ENCODE results near the gene RAB23. TPM values are rescaled to one million over a fixed set of nuclear protein-coding genes. Genes with fewer than 3 reads are reported as not detected.

Gene RAB23
- polyA plus RNA-seq, 1 experiment, result 62.1 TPM

DNA sequence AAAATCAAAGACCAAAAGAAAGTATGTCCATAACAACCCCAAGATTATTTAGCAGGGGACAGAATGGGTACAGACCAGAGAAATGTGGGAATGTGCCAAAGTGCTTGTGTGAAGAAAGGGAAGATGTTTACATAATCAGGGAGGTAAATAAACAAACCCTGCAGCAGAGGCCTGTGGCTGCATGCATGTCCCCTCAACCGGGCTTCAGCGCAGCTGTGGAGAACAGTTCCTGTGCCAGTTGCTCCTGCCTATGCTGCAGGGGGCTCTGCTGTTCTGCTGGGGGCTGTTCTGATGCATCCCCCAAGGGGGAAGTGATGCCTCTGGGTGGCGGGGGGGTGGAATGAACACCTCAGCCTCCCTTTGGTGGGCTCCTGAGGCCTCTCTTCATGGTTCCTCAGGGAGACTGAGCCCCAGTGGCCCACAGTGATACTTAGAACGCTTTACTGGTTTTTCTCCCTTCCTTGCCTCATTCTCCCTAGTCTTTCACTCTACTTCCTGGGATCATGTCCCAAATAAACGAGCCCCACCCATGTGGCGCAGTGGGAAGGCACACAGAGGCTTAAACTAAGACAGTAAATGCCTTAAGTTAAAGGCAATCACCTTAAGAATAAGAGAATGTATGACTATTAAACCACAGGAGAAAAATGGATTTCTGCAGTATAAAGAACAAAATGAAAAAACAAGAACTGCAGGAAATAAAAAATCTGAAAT is 23.0 kb downstream of the RAB23 start:
- POLR2A ChIA-PET, result interaction anchor here (0.9 to 1.3 kb wide), 2 partner anchors 23 to 116 kb away, joined by 3 to 4 read pairs; partner anchors contain the start of gene RAB23
- Histone ChIP-seq H3K9me3 (ENCODE audit: control insufficient read depth, insufficient read depth, low read length) (no peaks in the 10 kb centered on the region), H3K27me3 (ENCODE audit: control insufficient read depth, insufficient read depth, low read length) (no peaks in the 10 kb centered on the region), H3K4me3 (ENCODE audit: low read depth, low read length) (no peak overlapping the region), H3K27ac (ENCODE audit: low read depth, low read length) (peak overlapping the region; percentile 33)
- CTCF ChIA-PET, result interaction anchor here (0.7 to 1.6 kb wide), 2 partner anchors 59 to 117 kb away, joined by 4 read pairs; no protein-coding TSS in a partner anchor
- DNase-seq (ENCODE audit: low read depth, low spot score), result no peak
- TF ChIP-seq, protein P1, sequence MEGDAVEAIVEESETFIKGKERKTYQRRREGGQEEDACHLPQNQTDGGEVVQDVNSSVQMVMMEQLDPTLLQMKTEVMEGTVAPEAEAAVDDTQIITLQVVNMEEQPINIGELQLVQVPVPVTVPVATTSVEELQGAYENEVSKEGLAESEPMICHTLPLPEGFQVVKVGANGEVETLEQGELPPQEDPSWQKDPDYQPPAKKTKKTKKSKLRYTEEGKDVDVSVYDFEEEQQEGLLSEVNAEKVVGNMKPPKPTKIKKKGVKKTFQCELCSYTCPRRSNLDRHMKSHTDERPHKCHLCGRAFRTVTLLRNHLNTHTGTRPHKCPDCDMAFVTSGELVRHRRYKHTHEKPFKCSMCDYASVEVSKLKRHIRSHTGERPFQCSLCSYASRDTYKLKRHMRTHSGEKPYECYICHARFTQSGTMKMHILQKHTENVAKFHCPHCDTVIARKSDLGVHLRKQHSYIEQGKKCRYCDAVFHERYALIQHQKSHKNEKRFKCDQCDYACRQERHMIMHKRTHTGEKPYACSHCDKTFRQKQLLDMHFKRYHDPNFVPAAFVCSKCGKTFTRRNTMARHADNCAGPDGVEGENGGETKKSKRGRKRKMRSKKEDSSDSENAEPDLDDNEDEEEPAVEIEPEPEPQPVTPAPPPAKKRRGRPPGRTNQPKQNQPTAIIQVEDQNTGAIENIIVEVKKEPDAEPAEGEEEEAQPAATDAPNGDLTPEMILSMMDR (IDR thresholded peaks at IDR 0.05; ENCODE audit: low read depth, low read length), result no peak

DNA sequence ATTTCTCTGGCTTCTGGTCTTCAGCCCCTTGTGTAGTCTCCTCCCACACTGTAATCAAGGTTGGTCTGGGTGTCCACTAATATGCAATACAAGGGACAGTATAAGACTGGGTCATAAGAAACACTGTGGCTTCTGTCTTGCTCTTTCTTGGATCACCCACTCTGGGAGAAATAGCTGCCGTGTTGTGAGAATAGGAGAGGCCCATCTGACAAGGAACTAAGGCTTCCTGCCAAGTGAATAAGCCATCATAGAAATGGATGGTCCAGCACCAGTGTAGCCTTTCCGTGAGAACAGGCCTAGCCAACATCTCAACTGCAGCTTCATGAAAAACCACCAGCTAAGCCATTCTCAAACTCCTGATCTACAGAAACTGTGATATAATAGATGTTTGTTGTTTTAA is 26.6 kb downstream of the RAB23 start:
- ChIA-PET POLR2A (no interaction called here), CTCF (interaction anchor here (0.9 to 1.5 kb wide), 2 partner anchors 121 kb away, joined by 4 to 15 read pairs; partner anchors contain the start of gene PRIM2)
- no peaks in the 10 kb centered on the region for H3K27me3 ChIP-seq (ENCODE audit: control insufficient read depth, insufficient read depth, low read length)
- H3K4me3 ChIP-seq (ENCODE audit: low read depth, low read length), result no peak overlapping the region
- H3K9me3 ChIP-seq (ENCODE audit: control insufficient read depth, insufficient read depth, low read length), result no peaks in the 10 kb centered on the region
- no peak overlapping the region for H3K27ac ChIP-seq (ENCODE audit: low read depth, low read length)
- TF ChIP-seq, protein P1 (IDR thresholded peaks at IDR 0.05; ENCODE audit: low read depth, low read length), result no peak
- DNase-seq (ENCODE audit: low read depth, low spot score), result no peak

DNA sequence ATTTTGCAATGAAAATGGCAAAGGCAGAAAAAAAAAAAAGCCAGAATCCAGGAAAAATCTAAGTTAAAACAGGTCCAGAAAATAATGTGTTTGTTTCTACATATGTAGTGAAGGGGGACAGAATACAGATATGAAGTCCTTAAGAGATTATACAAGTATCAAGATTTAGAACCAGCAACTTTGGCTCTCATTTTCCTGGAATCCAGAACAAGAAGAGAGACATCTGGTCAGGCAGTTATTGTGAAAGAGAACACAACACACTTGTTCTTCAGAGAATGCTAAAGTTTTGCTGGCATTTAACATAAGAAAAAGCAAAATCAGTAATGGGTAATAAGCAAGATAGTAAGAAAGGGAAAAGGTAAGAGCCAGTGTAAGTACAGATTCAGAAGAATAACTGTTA is 28.9 kb downstream of the RAB23 start:
- H3K4me3 ChIP-seq (ENCODE audit: low read depth, low read length), result no peak overlapping the region
- POLR2A ChIA-PET, result no interaction called here
- H3K9me3 ChIP-seq (ENCODE audit: control insufficient read depth, insufficient read depth, low read length), result no peaks in the 10 kb centered on the region
- TF ChIP-seq, protein P1 (IDR thresholded peaks at IDR 0.05; ENCODE audit: low read depth, low read length), result no peak
- H3K27me3 ChIP-seq (ENCODE audit: control insufficient read depth, insufficient read depth, low read length), result no peaks in the 10 kb centered on the region
- no peak for DNase-seq (ENCODE audit: low read depth, low spot score)
- no peak overlapping the region for H3K27ac ChIP-seq (ENCODE audit: low read depth, low read length)
- CTCF ChIA-PET, result interaction anchor here (0.7 kb wide), 1 partner anchor 75 kb away, joined by 4 read pairs; no protein-coding TSS in a partner anchor

DNA sequence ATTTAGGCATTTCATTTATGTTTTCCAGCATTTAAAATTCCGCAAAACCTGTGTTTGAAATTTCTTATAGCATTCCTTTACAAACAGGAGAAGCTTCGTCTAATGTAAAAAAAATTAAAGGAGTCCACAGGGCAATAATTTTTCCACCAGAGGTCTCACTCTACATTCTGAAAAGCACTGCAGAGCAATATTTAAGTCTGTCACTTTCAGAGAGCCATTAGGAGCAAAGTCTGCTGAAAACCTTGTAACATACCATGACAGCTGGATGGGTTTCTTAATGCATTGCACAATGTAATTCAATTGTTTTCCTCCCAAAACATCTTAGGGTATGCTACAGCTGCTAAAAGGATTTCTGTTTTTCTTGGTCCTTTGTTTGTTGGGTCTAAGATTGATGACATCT is 32.0 kb downstream of the RAB23 start:
- no peak for DNase-seq (ENCODE audit: low read depth, low spot score)
- TF ChIP-seq, protein P1 (IDR thresholded peaks at IDR 0.05; ENCODE audit: low read depth, low read length), result peak; percentile 54
- CTCF ChIA-PET, result interaction anchor here (0.6 to 4.5 kb wide), 10 partner anchors 11 to 326 kb away, joined by 3 to 109 read pairs (median 4); partner anchors contain the start of gene PRIM2
- Histone ChIP-seq H3K4me3 (ENCODE audit: low read depth, low read length) (no peak overlapping the region), H3K27ac (ENCODE audit: low read depth, low read length) (no peak overlapping the region), H3K27me3 (ENCODE audit: control insufficient read depth, insufficient read depth, low read length) (no peaks in the 10 kb centered on the region), H3K9me3 (ENCODE audit: control insufficient read depth, insufficient read depth, low read length) (no peaks in the 10 kb centered on the region)
- POLR2A ChIA-PET, result interaction anchor here (1.2 to 1.3 kb wide), 2 partner anchors 18 to 124 kb away, joined by 4 to 6 read pairs; partner anchors contain the start of gene BAG2

DNA sequence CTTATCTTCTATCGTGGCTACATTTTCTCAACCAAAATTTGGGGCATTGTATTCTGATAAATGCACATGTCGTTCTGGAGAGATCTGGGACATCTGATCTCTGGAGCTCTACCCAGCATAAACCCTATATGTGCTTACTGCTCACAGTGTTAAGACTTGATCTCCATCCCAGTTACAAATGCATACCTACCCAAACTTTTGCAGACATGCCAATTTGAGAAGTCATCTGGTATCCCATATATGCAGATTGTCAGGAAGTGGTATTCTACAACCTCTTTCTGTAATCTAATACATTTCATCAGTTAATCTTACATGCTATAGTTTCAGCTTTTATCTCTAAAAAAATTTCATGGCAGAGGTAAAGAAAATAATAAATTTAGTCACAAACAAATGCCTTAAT is 38.8 kb downstream of the RAB23 start:
- no peak for DNase-seq (ENCODE audit: low read depth, low spot score)
- TF ChIP-seq, protein P1 (IDR thresholded peaks at IDR 0.05; ENCODE audit: low read depth, low read length), result no peak
- H3K27me3 ChIP-seq (ENCODE audit: control insufficient read depth, insufficient read depth, low read length), result no peaks in the 10 kb centered on the region
- ChIA-PET CTCF (interaction anchor here (0.7 to 5.3 kb wide), 2 partner anchors 123 to 132 kb away, joined by 3 to 24 read pairs; partner anchors contain the start of gene PRIM2), POLR2A (interaction anchor here (1.3 to 1.5 kb wide), 3 partner anchors 11 to 130 kb away, joined by 3 to 7 read pairs (median 4); partner anchors contain the start of gene BAG2)
- no peak overlapping the region for H3K4me3 ChIP-seq (ENCODE audit: low read depth, low read length)
- H3K27ac ChIP-seq (ENCODE audit: low read depth, low read length), result no peak overlapping the region
- H3K9me3 ChIP-seq (ENCODE audit: control insufficient read depth, insufficient read depth, low read length), result no peaks in the 10 kb centered on the region

Data from AG04450 (cell line).